ENCODE results near the gene IDUA.

The IDUA gene

GRCh38 chr4:986428-986878 is 391 bp upstream of the IDUA start:
- FAIRE-seq (no peak), DNase-seq (ENCODE audit: insufficient read length, low spot score) (no peak)

DNA sequence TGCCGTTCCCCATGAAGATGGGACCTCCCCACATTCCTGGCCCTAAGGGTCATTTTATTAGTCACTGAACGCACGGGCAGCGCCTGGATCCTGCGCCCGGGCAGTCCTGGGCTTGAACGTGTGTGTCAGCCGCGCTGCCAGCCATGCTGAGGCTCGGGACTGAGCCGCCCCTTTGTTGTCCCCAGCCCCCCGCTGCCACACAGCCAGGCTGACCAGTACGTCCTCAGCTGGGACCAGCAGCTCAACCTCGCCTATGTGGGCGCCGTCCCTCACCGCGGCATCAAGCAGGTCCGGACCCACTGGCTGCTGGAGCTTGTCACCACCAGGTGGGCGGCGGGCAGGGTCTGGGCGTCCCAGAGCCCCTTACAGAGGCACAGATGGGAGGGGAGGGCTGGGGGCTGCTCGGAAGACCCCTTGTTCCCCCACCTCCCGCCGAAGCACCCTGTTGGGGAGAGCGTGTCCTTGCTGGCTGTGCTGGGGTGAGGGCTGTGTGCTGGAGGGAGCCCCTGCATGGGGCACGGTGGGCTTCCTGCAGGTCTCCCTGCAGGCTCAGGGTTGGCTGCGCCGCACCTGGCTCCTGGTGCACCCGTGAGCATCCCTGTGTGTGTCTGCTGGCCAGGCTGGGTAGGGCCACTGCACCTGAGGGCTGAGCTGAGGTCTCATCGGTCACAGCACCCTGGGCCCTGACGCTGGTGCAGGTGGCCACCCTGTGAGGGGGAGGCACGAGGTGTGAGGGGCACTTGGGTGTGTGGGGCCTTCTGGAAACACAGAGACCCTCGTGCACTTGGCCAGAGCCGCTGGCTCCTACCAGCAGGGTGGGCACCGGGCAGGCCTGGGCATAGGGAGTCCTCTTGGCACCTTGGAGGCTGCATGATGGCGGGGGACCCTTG is 1.0 kb downstream of the IDUA start:
- DNase-seq (ENCODE audit: insufficient read length, low spot score), result no peak
- FAIRE-seq, result no peak
- TF ChIP-seq, protein P1, sequence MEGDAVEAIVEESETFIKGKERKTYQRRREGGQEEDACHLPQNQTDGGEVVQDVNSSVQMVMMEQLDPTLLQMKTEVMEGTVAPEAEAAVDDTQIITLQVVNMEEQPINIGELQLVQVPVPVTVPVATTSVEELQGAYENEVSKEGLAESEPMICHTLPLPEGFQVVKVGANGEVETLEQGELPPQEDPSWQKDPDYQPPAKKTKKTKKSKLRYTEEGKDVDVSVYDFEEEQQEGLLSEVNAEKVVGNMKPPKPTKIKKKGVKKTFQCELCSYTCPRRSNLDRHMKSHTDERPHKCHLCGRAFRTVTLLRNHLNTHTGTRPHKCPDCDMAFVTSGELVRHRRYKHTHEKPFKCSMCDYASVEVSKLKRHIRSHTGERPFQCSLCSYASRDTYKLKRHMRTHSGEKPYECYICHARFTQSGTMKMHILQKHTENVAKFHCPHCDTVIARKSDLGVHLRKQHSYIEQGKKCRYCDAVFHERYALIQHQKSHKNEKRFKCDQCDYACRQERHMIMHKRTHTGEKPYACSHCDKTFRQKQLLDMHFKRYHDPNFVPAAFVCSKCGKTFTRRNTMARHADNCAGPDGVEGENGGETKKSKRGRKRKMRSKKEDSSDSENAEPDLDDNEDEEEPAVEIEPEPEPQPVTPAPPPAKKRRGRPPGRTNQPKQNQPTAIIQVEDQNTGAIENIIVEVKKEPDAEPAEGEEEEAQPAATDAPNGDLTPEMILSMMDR (IDR thresholded peaks at IDR 0.05; ENCODE audit: insufficient read depth, missing control alignments), result no peak

More at GRCh38 chr4:986428-986878, 391 bp upstream of the IDUA start:
- TF ChIP-seq, protein P1 (IDR thresholded peaks at IDR 0.05; ENCODE audit: insufficient read depth, missing control alignments), result no peak

GRCh38 chr4:988726-989721 is 2.2 kb downstream of the IDUA start:
- FAIRE-seq, result no peak
- no peak for DNase-seq (ENCODE audit: insufficient read length, low spot score)
- TF ChIP-seq, protein P1 (IDR thresholded peaks at IDR 0.05; ENCODE audit: insufficient read depth, missing control alignments), result no peak

GRCh38 chr4:989722-990471 is 3.1 kb downstream of the IDUA start:
- FAIRE-seq (no peak), DNase-seq (ENCODE audit: insufficient read length, low spot score) (no peak)
- TF ChIP-seq, protein P1 (IDR thresholded peaks at IDR 0.05; ENCODE audit: insufficient read depth, missing control alignments), result no peak

- FAIRE-seq, result no peak
- no peak for DNase-seq (ENCODE audit: insufficient read length, low spot score)
- TF ChIP-seq, protein P1 (IDR thresholded peaks at IDR 0.05; ENCODE audit: insufficient read depth, missing control alignments), result no peak
These were observed 4.0 kb downstream of the IDUA start for GRCh38 chr4:990746-991367.

All from D721Med (cell line).